ENCODE results near the gene BCL6.

Gene BCL6

GRCh38 chr3:187719628-187720336, 25.5 kb downstream of the BCL6 start:
- no peak overlapping the region for H3K4me2 ChIP-seq (ENCODE audit: low read length)
- H3K27me3 ChIP-seq (ENCODE audit: control insufficient read depth, insufficient read depth, low read length): no peaks in the 10 kb centered on the region
- H3K36me3 ChIP-seq (ENCODE audit: control insufficient read depth, insufficient read depth, low read length): no peaks in the 10 kb centered on the region
- no peak overlapping the region for H3K27ac ChIP-seq
- TF ChIP-seq, protein P1, sequence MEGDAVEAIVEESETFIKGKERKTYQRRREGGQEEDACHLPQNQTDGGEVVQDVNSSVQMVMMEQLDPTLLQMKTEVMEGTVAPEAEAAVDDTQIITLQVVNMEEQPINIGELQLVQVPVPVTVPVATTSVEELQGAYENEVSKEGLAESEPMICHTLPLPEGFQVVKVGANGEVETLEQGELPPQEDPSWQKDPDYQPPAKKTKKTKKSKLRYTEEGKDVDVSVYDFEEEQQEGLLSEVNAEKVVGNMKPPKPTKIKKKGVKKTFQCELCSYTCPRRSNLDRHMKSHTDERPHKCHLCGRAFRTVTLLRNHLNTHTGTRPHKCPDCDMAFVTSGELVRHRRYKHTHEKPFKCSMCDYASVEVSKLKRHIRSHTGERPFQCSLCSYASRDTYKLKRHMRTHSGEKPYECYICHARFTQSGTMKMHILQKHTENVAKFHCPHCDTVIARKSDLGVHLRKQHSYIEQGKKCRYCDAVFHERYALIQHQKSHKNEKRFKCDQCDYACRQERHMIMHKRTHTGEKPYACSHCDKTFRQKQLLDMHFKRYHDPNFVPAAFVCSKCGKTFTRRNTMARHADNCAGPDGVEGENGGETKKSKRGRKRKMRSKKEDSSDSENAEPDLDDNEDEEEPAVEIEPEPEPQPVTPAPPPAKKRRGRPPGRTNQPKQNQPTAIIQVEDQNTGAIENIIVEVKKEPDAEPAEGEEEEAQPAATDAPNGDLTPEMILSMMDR (IDR thresholded peaks at IDR 0.05): no peak
- H3K9ac ChIP-seq: no peak overlapping the region
- no peaks in the 10 kb centered on the region for H3K4me1 ChIP-seq
- H3K4me3 ChIP-seq (ENCODE audit: low read depth, low read length): no peak overlapping the region
- no peaks in the 10 kb centered on the region for H3K79me2 ChIP-seq
- no peak overlapping the region for H2AFZ ChIP-seq
- H3K9me3 ChIP-seq (ENCODE audit: control insufficient read depth, low read length): no peaks in the 10 kb centered on the region

GRCh38 chr3:187718802-187719201, 26.5 kb downstream of the BCL6 start:
- H2AFZ ChIP-seq: no peak overlapping the region
- H3K4me3 ChIP-seq (ENCODE audit: low read depth, low read length): no peak overlapping the region
- no peaks in the 10 kb centered on the region for H3K79me2 ChIP-seq
- no peaks in the 10 kb centered on the region for H3K27me3 ChIP-seq (ENCODE audit: control insufficient read depth, insufficient read depth, low read length)
- no peaks in the 10 kb centered on the region for H3K36me3 ChIP-seq (ENCODE audit: control insufficient read depth, insufficient read depth, low read length)
- no peak overlapping the region for H3K9ac ChIP-seq
- no peak overlapping the region for H3K4me2 ChIP-seq (ENCODE audit: low read length)
- TF ChIP-seq, protein P1 (IDR thresholded peaks at IDR 0.05): no peak
- H3K27ac ChIP-seq: no peak overlapping the region
- no peaks in the 10 kb centered on the region for H3K4me1 ChIP-seq
- no peaks in the 10 kb centered on the region for H3K9me3 ChIP-seq (ENCODE audit: control insufficient read depth, low read length)

GRCh38 chr3:187717572-187717971, 27.7 kb downstream of the BCL6 start:
- no peaks in the 10 kb centered on the region for H3K27me3 ChIP-seq (ENCODE audit: control insufficient read depth, insufficient read depth, low read length)
- H3K79me2 ChIP-seq: no peaks in the 10 kb centered on the region
- H3K9ac ChIP-seq: no peak overlapping the region
- H3K4me1 ChIP-seq: no peaks in the 10 kb centered on the region
- no peaks in the 10 kb centered on the region for H3K9me3 ChIP-seq (ENCODE audit: control insufficient read depth, low read length)
- no peak overlapping the region for H2AFZ ChIP-seq
- no peak overlapping the region for H3K4me2 ChIP-seq (ENCODE audit: low read length)
- no peak overlapping the region for H3K4me3 ChIP-seq (ENCODE audit: low read depth, low read length)
- TF ChIP-seq, protein P1 (IDR thresholded peaks at IDR 0.05): no peak
- H3K27ac ChIP-seq: no peak overlapping the region
- no peaks in the 10 kb centered on the region for H3K36me3 ChIP-seq (ENCODE audit: control insufficient read depth, insufficient read depth, low read length)

GRCh38 chr3:187714404-187714979, 30.8 kb downstream of the BCL6 start:
- Histone ChIP-seq H3K4me1 (no peaks in the 10 kb centered on the region), H3K79me2 (no peaks in the 10 kb centered on the region)
- TF ChIP-seq, protein P1 (IDR thresholded peaks at IDR 0.05): peak; percentile 94

GRCh38 chr3:187713504-187713903, 31.8 kb downstream of the BCL6 start:
- Histone ChIP-seq H2AFZ (no peak overlapping the region), H3K27me3 (ENCODE audit: control insufficient read depth, insufficient read depth, low read length) (no peaks in the 10 kb centered on the region), H3K4me2 (ENCODE audit: low read length) (no peak overlapping the region), H3K79me2 (no peaks in the 10 kb centered on the region), H3K4me3 (ENCODE audit: low read depth, low read length) (no peak overlapping the region), H3K9ac (no peak overlapping the region), H3K36me3 (ENCODE audit: control insufficient read depth, insufficient read depth, low read length) (no peaks in the 10 kb centered on the region), H3K27ac (no peak overlapping the region), H3K9me3 (ENCODE audit: control insufficient read depth, low read length) (no peaks in the 10 kb centered on the region), H3K4me1 (no peaks in the 10 kb centered on the region)
- TF ChIP-seq, protein P1 (IDR thresholded peaks at IDR 0.05): no peak

More at GRCh38 chr3:187714404-187714979, 30.8 kb downstream of the BCL6 start:
- Histone ChIP-seq H3K36me3 (ENCODE audit: control insufficient read depth, insufficient read depth, low read length) (no peaks in the 10 kb centered on the region), H3K4me3 (ENCODE audit: low read depth, low read length) (no peak overlapping the region), H3K9me3 (ENCODE audit: control insufficient read depth, low read length) (no peaks in the 10 kb centered on the region), H3K9ac (no peak overlapping the region), H3K27me3 (ENCODE audit: control insufficient read depth, insufficient read depth, low read length) (no peaks in the 10 kb centered on the region), H2AFZ (peak overlapping the region; percentile 1), H3K4me2 (ENCODE audit: low read length) (no peak overlapping the region), H3K27ac (no peak overlapping the region)
